Endothelial cell of umbilical vein (primary cell): ENCODE results near the gene KREMEN1. TPM values are rescaled to one million over a fixed set of nuclear protein-coding genes. Genes with fewer than 3 reads are reported as not detected.
A peak's percentile ranks its signal among the peaks of the same experiment; 100 is the strongest.

Source experiments
- BruUV-seq: library from RNA; stranded (reverse); fragments of 400-500 nt; replicated peaks from 2 replicates; lab custom pipeline; 2021; lab: Mats Ljungman, UMichigan
- CTCF ChIA-PET: fragments of 300-600, 350-600 bp; sonication (Branson Sonifier 250); formaldehyde crosslinking; loops from one replicate; lab custom pipeline; 2021; ENCODE audit warnings: antibody characterized with exemption, inconsistent platforms; lab: Charles Lee
- POLR2A ChIA-PET: fragments of 300-600, 350-600 bp; sonication (Branson Sonifier 250); formaldehyde crosslinking; loops from one replicate; lab custom pipeline; 2021; ENCODE audit warnings: antibody characterized with exemption, inconsistent platforms; lab: Charles Lee
- DNase-seq: peaks from one replicate; pipeline ENCODE4 v3.0.0-alpha.2; 2011; ENCODE audit warnings: low read depth, low spot score
- FAIRE-seq: peaks from 2 replicates; lab custom pipeline; 2011; peaks lifted over from hg19 to GRCh38; lab: Jason Lieb, UNC
- H2AFZ ChIP-seq: 2 replicates; pipeline ENCODE4 v1.6.0; 2012; ENCODE audit warnings: low read depth, low read length, control low read depth, inconsistent platforms
- H3K27ac ChIP-seq: 2 replicates; pipeline ENCODE4 v1.5.1; 2011; ENCODE audit warnings: low read depth, mild to moderate bottlenecking, control low read depth, low read length, moderate library complexity; ENCODE audit not compliant: insufficient read depth
- H3K27me3 ChIP-seq, 2 experiments: 2 replicates each; pipeline versions ENCODE4 v1.6.0 to v1.6.1; 2011; ENCODE audit warnings: low read length in 2 of 2, mixed read lengths in 1 of 2; ENCODE audit not compliant: control insufficient read depth in 2 of 2, insufficient read depth in 2 of 2
- H3K36me3 ChIP-seq, 2 experiments: 2 replicates in 1 of 2; 3 replicates in 1 of 2; pipeline ENCODE4 v1.5.1; 2011; ENCODE audit warnings: low read length in 2 of 2, mild to moderate bottlenecking in 1 of 2, moderate library complexity in 1 of 2; ENCODE audit not compliant: control insufficient read depth in 2 of 2, insufficient read depth in 2 of 2; ENCODE audit errors: extremely low read depth in 1 of 2
- H3K4me1 ChIP-seq: 3 replicates; pipeline ENCODE4 v1.5.1; 2011; ENCODE audit warnings: mild to moderate bottlenecking, low read length; ENCODE audit not compliant: control insufficient read depth, insufficient read depth; ENCODE audit errors: extremely low read depth
- H3K4me2 ChIP-seq: 2 replicates; pipeline ENCODE4 v1.6.1; 2011; ENCODE audit warnings: low read length, control low read depth, mixed read lengths; ENCODE audit not compliant: insufficient read depth
- H3K4me3 ChIP-seq, 3 experiments: fragments of 200-600 bp in 1 of 3; sonication (generic), shearing (Covaris generic) in 1 of 3; replicated peaks in 1 of 3; 2 replicates each; pipeline ENCODE4 v1.5.1; 2011 to 2016; ENCODE audit warnings: control low read depth in 3 of 3, low read length in 3 of 3, mild to moderate bottlenecking in 2 of 3, inconsistent platforms in 1 of 3, low read depth in 1 of 3, moderate library complexity in 1 of 3; ENCODE audit not compliant: insufficient read depth in 1 of 3
- H3K79me2 ChIP-seq: 2 replicates; pipeline ENCODE4 v1.6.0; 2012; ENCODE audit warnings: low read length, inconsistent platforms; ENCODE audit not compliant: control insufficient read depth, insufficient read depth
- H3K9ac ChIP-seq: replicated peaks from 2 replicates; pipeline ENCODE3; 2011; ENCODE audit warnings: low read length, control low read depth; ENCODE audit not compliant: insufficient read depth; ENCODE audit errors: extremely low read depth
- H3K9me1 ChIP-seq: replicated peaks from 3 replicates; pipeline ENCODE4 v1.6.0; 2011; ENCODE audit warnings: mild to moderate bottlenecking, low read length; ENCODE audit not compliant: control insufficient read depth, insufficient read depth; ENCODE audit errors: extremely low read depth
- H3K9me3 ChIP-seq: replicated peaks from 2 replicates; pipeline ENCODE4 v1.5.1; 2012; ENCODE audit warnings: low read length, inconsistent platforms; ENCODE audit not compliant: control insufficient read depth, insufficient read depth
- H4K20me1 ChIP-seq: replicated peaks from 2 replicates; pipeline ENCODE3; 2011; ENCODE audit warnings: mild to moderate bottlenecking, low read length; ENCODE audit not compliant: control insufficient read depth, insufficient read depth; ENCODE audit errors: extremely low read depth
- CTCF ChIP-seq, 2 donors: IDR thresholded peaks; 1 replicate in 1 of 2; 2 replicates in 1 of 2; pipeline ENCODE4 v1.5.1; 2011; ENCODE audit warnings: low read length in 2 of 2, mild to moderate bottlenecking in 2 of 2, moderate library complexity in 2 of 2, control low read depth in 1 of 2, inconsistent platforms in 1 of 2, low read depth in 1 of 2; ENCODE audit not compliant: insufficient read depth in 1 of 2; ENCODE audit errors: extremely low read depth in 1 of 2
- EZH2 ChIP-seq: IDR thresholded peaks from 2 replicates; pipeline ENCODE4 v1.6.1; 2012; ENCODE audit warnings: borderline replicate concordance, low read depth, mild to moderate bottlenecking, moderate library complexity, low read length, inconsistent platforms; ENCODE audit not compliant: severe bottlenecking
- FOS ChIP-seq: IDR thresholded peaks from 2 replicates; pipeline ENCODE4 v1.6.1; 2011; ENCODE audit warnings: mild to moderate bottlenecking, low read length, moderate library complexity, borderline replicate concordance; ENCODE audit not compliant: insufficient read depth
- GATA2 ChIP-seq: IDR thresholded peaks from 2 replicates; pipeline ENCODE4 v1.7.0; 2011; ENCODE audit warnings: low read depth, mild to moderate bottlenecking, moderate library complexity, mixed read lengths, low read length; ENCODE audit not compliant: insufficient read length, insufficient read depth
- JUN ChIP-seq: IDR thresholded peaks from 2 replicates; pipeline ENCODE4 v1.6.1; 2011; ENCODE audit warnings: borderline replicate concordance, low read depth; ENCODE audit not compliant: insufficient read length, insufficient read depth
- MAX ChIP-seq: IDR thresholded peaks from 2 replicates; pipeline ENCODE4 v1.6.1; 2011; ENCODE audit not compliant: insufficient read depth, insufficient read length
- MYC ChIP-seq: IDR thresholded peaks from one replicate; pipeline ENCODE4 v1.6.1; 2011; ENCODE audit warnings: mild to moderate bottlenecking, low read depth, low read length
- POLR2A ChIP-seq: IDR thresholded peaks from 2 replicates; pipeline ENCODE4 v1.6.1; 2012; ENCODE audit warnings: low read depth, mild to moderate bottlenecking, control low read depth, low read length
- POLR2AphosphoS5 ChIP-seq: IDR thresholded peaks from 2 replicates; pipeline ENCODE4 v1.6.1; 2012; ENCODE audit warnings: low read depth, mild to moderate bottlenecking, control low read depth, low read length, moderate library complexity; ENCODE audit not compliant: insufficient read depth
- dilution Hi-C: fragments of 300-500 bp; cut with MboI; formaldehyde crosslinking; loops from one replicate; pipeline ENCODE4 v1.15.0; 2019; ENCODE audit warnings: low sequenced_read_pairs; ENCODE audit not compliant: extremely low pct_ligation_motif_present
- intact Hi-C: fragments of 100-400 bp; cut with micrococcal nuclease; formaldehyde crosslinking; loops from one replicate; pipeline ENCODE4 v1.10.0; 2022
- polyA plus RNA-seq, 4 experiments: library from polyadenylated mRNA; depleted of rRNA in 3 of 4; stranded (reverse) in 3 of 4; unstranded in 1 of 4; fragments of >200 nt; gene quantifications; 2 replicates each; pipeline versions ENCODE4 v1.2.1 to v1.2.3, GENCODE V29; 2011 to 2012; ENCODE audit warnings: missing spikeins in 1 of 4
- total RNA-seq: library from RNA; stranded (reverse); gene quantifications from 2 replicates; pipeline ENCODE4 v1.2.3, GENCODE V29; 2021

KREMEN1 gene
- total and polyA plus RNA-seq, 2 donors (not counting 3 experiments of a cell fraction or from before 2014, with no cell fraction given) = 0.58 to 1.1 TPM

GRCh38 chr22:29133603-29134133 is 60.8 kb downstream of the KREMEN1 start:
- no peak for DNase-seq
- H4K20me1 ChIP-seq = no peaks in the 10 kb centered on the region
- H3K27me3 ChIP-seq = peaks cover 4% of the 10 kb centered on the region in 2 experiments
- H3K27ac ChIP-seq = no peak overlapping the region
- no peak overlapping the region for H3K4me3 ChIP-seq
- intact Hi-C loops = no loop called here
- no peaks in the 10 kb centered on the region for H3K79me2 ChIP-seq
- ChIA-PET POLR2A (no interaction called here), CTCF (no interaction called here)
- no peak overlapping the region for H2AFZ ChIP-seq
- TF ChIP-seq MAX (no peak), JUN (no peak), POLR2AphosphoS5 (no peak), POLR2A (no peak), FOS (no peak), EZH2 (no peak), CTCF (IDR thresholded peaks at IDR 0.05; ENCODE audit: extremely low read depth in 1 of 2, insufficient read depth in 1 of 2, low read depth in 1 of 2, low read length in 2 of 2) (no peak), GATA2 (no peak), MYC (no peak)
- no peak overlapping the region for H3K4me2 ChIP-seq
- H3K4me1 ChIP-seq = no peaks in the 10 kb centered on the region
- BruUV-seq = no TSS peak
- no peaks in the 10 kb centered on the region for H3K36me3 ChIP-seq
- no peaks in the 10 kb centered on the region for H3K9me3 ChIP-seq
- peak; percentile 42 for FAIRE-seq
- H3K9me1 ChIP-seq = no peaks in the 10 kb centered on the region
- dilution Hi-C loops = no loop called here
- H3K9ac ChIP-seq = no peak overlapping the region
